ENCODE results near the gene MED26.

MED26 gene

DNA sequence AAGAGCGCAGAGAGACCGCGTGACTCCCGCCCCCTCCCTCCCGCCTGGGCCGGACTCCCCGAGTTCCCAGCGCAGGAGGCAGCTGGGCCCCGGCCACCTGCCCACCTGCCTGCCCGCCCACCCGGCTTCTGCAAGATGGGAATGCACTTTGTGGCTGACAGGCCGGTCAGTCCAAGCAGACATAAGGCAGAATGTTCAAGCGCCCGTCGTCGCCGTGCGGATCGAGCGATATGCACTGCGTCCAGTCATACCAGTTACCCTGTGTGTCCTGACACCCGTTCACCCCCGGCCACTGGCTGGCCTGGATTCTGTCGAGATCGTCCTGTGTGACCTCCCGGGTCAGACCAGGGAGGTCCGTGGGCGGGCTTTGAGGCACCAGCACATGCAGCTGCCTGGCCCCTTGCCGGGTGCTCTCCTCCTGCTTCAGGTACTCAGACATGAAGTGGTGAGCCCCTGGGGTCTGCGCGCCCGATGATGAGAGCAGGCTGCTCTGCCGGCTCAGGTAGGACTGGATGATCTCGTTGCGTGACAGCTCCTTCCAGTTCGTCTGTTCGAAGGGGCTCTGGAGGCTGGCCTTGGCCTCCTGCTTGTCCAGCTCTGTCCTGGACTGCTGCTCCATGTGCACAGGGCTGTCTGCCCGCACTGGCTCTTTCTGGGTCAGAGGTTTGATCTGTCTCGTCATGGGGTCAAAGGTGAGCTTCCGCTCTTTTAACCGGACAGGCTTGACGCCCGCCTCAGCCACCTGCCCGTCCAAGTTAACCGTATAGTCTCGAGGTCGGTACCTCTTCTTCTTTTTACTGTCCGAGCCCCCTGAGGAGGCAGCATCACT lies 51.9 kb downstream of the MED26 start:
- Histone ChIP-seq H3K9ac (ENCODE audit: insufficient read length) (no peak overlapping the region), H3K4me3 (no peak overlapping the region), H3K9me3 (ENCODE audit: low read depth, low read length) (no peaks in the 10 kb centered on the region), H3K36me3 (ENCODE audit: insufficient read depth, low read length) (peaks cover 27% of the 10 kb centered on the region; the same call in 1 of the 2 replicates), H3K27ac (no peak overlapping the region)
- DNase-seq (ENCODE audit: low read depth, low spot score) = no peak
- TF ChIP-seq POLR2AphosphoS5 (IDR thresholded peaks at IDR 0.05; ENCODE audit: borderline replicate concordance, low read depth, low read length) (no peak), EZH2 (IDR thresholded peaks at IDR 0.05) (no peak), FOXP2 (optimal IDR thresholded peaks at IDR 0.05; ENCODE audit: control extremely low read depth, extremely low read length, insufficient read depth) (no peak)

- no peaks in the 10 kb centered on the region for H3K9me3 ChIP-seq (ENCODE audit: low read depth, low read length)
- no peak overlapping the region for H3K9ac ChIP-seq (ENCODE audit: insufficient read length)
- TF ChIP-seq POLR2AphosphoS5 (IDR thresholded peaks at IDR 0.05; ENCODE audit: borderline replicate concordance, low read depth, low read length) (no peak), EZH2 (IDR thresholded peaks at IDR 0.05) (no peak)
Observed at GRCh38 chr19:16575282-16575681, 52.7 kb downstream of the MED26 start.

DNA sequence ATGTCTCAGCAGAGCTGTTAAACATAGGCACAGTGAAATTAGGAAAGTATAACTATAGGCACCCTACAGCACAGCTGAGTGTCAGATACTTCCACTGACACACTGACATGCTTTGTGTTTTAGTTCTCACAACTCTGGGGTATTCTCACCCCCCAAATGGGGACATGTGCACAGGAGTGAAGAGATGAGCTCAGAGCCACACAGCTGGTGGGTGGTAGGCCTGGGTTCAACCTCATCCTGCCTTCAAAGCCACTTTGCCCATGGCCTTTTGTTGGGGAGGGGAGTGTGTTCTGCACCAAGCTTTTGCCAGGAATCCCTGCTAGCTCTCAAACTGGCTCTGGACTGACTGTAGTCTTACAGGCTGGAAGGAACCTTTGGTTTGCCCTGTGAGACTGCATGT lies 54.1 kb downstream of the MED26 start:
- DNase-seq (ENCODE audit: low read depth, low spot score) = no peak
- Histone ChIP-seq H3K4me3 (peak overlapping the region; percentile 93; the same call in 1 of the 2 replicates), H3K9me3 (ENCODE audit: low read depth, low read length) (no peaks in the 10 kb centered on the region), H3K9ac (ENCODE audit: insufficient read length) (no peak overlapping the region), H3K27ac (no peak overlapping the region), H3K36me3 (ENCODE audit: insufficient read depth, low read length) (peaks cover 36% of the 10 kb centered on the region; the same call in 1 of the 2 replicates)
- TF ChIP-seq FOXP2 (optimal IDR thresholded peaks at IDR 0.05; ENCODE audit: control extremely low read depth, extremely low read length, insufficient read depth) = no peak
- no peak for TF ChIP-seq EZH2 (IDR thresholded peaks at IDR 0.05)
- TF ChIP-seq POLR2AphosphoS5 (IDR thresholded peaks at IDR 0.05; ENCODE audit: borderline replicate concordance, low read depth, low read length) = no peak

More at GRCh38 chr19:16575282-16575681, 52.7 kb downstream of the MED26 start:
- H3K36me3 ChIP-seq (ENCODE audit: insufficient read depth, low read length) = peaks cover 29% of the 10 kb centered on the region; the same call in 1 of the 2 replicates
- H3K4me3 ChIP-seq = no peak overlapping the region
- DNase-seq (ENCODE audit: low read depth, low spot score) = no peak
- no peak overlapping the region for H3K27ac ChIP-seq

- TF ChIP-seq EZH2 (IDR thresholded peaks at IDR 0.05) = no peak
- TF ChIP-seq POLR2AphosphoS5 (IDR thresholded peaks at IDR 0.05; ENCODE audit: borderline replicate concordance, low read depth, low read length) = no peak
- no peak for TF ChIP-seq FOXP2 (optimal IDR thresholded peaks at IDR 0.05; ENCODE audit: control extremely low read depth, extremely low read length, insufficient read depth)
- Histone ChIP-seq H3K27ac (no peak overlapping the region), H3K9ac (ENCODE audit: insufficient read length) (peak overlapping the region; percentile 78), H3K36me3 (ENCODE audit: insufficient read depth, low read length) (peaks cover 36% of the 10 kb centered on the region; the same call in 1 of the 2 replicates), H3K4me3 (peak overlapping the region; percentile 93), H3K9me3 (ENCODE audit: low read depth, low read length) (no peaks in the 10 kb centered on the region)
- no peak for DNase-seq (ENCODE audit: low read depth, low spot score)
Observed at GRCh38 chr19:16573296-16573695, 54.7 kb downstream of the MED26 start.

GRCh38 chr19:16572332-16573211 lies 55.4 kb downstream of the MED26 start, which contains the start of gene SLC35E1:
Gene SLC35E1 (minus strand): TSS chr19:16572415. CDS start chr19:16572364, 51 bp downstream.
- peak; percentile 18 for DNase-seq (ENCODE audit: low read depth, low spot score)
- no peak within 1 kb of the TSS for H3K27ac ChIP-seq
- peak; percentile 86; the same call in 1 of the 2 replicates for TF ChIP-seq POLR2AphosphoS5 (IDR thresholded peaks at IDR 0.05; ENCODE audit: borderline replicate concordance, low read depth, low read length)
- no peak for TF ChIP-seq FOXP2 (optimal IDR thresholded peaks at IDR 0.05; ENCODE audit: control extremely low read depth, extremely low read length, insufficient read depth)

DNA sequence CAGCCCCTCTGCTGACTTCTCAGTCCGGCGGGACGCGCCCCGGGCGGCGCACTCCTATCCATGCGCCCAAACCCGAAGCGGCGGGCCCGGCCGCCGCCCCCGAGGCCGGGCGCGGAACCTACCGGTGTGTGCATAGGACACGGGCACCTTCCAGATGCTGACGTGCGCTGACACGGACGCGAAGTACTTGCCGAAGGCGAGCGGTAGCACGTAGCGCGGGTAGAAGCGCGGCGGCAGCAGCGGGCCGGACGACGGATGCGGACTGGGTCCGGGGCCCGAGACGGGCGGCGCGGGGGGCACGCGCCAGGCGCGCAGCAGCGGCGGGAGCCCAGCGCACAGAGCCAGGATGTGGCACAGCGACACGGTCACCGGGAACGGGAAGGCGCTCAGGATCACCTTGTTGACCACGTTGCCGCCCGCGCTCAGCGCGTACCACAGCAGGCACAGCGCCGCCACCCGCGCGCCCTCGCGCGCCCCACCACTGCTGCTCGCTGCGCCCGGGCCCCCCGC lies 56.1 kb downstream of the MED26 start:
- Histone ChIP-seq H3K36me3 (ENCODE audit: insufficient read depth, low read length) (peaks cover 40% of the 10 kb centered on the region), H3K9me3 (ENCODE audit: low read depth, low read length) (no peaks in the 10 kb centered on the region), H3K27ac (no peak overlapping the region), H3K9ac (ENCODE audit: insufficient read length) (peak overlapping the region; percentile 86), H3K4me3 (peak overlapping the region; percentile 92)
- TF ChIP-seq EZH2 (IDR thresholded peaks at IDR 0.05) = no peak
- no peak for TF ChIP-seq POLR2AphosphoS5 (IDR thresholded peaks at IDR 0.05; ENCODE audit: borderline replicate concordance, low read depth, low read length)
- TF ChIP-seq FOXP2 (optimal IDR thresholded peaks at IDR 0.05; ENCODE audit: control extremely low read depth, extremely low read length, insufficient read depth) = no peak
- DNase-seq (ENCODE audit: low read depth, low spot score) = no peak

More at GRCh38 chr19:16572332-16573211, 55.4 kb downstream of the MED26 start, which contains the start of gene SLC35E1:
- Histone ChIP-seq H3K9me3 (ENCODE audit: low read depth, low read length) (no peaks in the 10 kb centered on the region), H3K36me3 (ENCODE audit: insufficient read depth, low read length) (peaks cover 38% of the 10 kb centered on the region), H3K9ac (ENCODE audit: insufficient read length) (peak within 1 kb of the TSS; percentile 86), H3K4me3 (peak within 1 kb of the TSS; percentile 93)

GRCh38 chr19:16571283-16571682 lies 56.7 kb downstream of the MED26 start:
- no peak for DNase-seq (ENCODE audit: low read depth, low spot score)
- Histone ChIP-seq H3K9me3 (ENCODE audit: low read depth, low read length) (no peaks in the 10 kb centered on the region), H3K27ac (no peak overlapping the region), H3K9ac (ENCODE audit: insufficient read length) (peak overlapping the region; percentile 86), H3K36me3 (ENCODE audit: insufficient read depth, low read length) (peaks cover 41% of the 10 kb centered on the region), H3K4me3 (peak overlapping the region; percentile 92)
- TF ChIP-seq FOXP2 (optimal IDR thresholded peaks at IDR 0.05; ENCODE audit: control extremely low read depth, extremely low read length, insufficient read depth) = no peak
- TF ChIP-seq EZH2 (IDR thresholded peaks at IDR 0.05) = no peak
- no peak for TF ChIP-seq POLR2AphosphoS5 (IDR thresholded peaks at IDR 0.05; ENCODE audit: borderline replicate concordance, low read depth, low read length)

Measured in SK-N-MC (cell line).